ENCODE results near the gene DNAJB1. TPM values are rescaled to one million over a fixed set of nuclear protein-coding genes. Genes with fewer than 3 reads are reported as not detected.

DNAJB1 gene
- total and polyA plus RNA-seq, 2 of the 13 experiments (the other 11 are each of a cell fraction or from before 2014, with no cell fraction given): 87.5 to 97.3 TPM

GRCh38 chr19:14496029-14496833 is 22.0 kb downstream of the DNAJB1 start, which contains the start of gene GIPC1 (continued):
- TF ChIP-seq THAP7 (CRISPR knock-in tag; IDR thresholded peaks at IDR 0.05) (no peak), TFDP1 (CRISPR knock-in tag; IDR thresholded peaks at IDR 0.05; ENCODE audit: borderline replicate concordance) (peak; percentile 81; the same call in 1 of the 2 replicates), ZFP90 (CRISPR knock-in tag; IDR thresholded peaks at IDR 0.05; ENCODE audit: borderline replicate concordance) (peak; percentile 84; the same call in 1 of the 2 replicates), ZBTB25 (CRISPR knock-in tag; IDR thresholded peaks at IDR 0.05) (peak; percentile 95), TBX2 (CRISPR knock-in tag; IDR thresholded peaks at IDR 0.05; ENCODE audit: borderline replicate concordance) (peak; percentile 85), ZNF773 (CRISPR knock-in tag; IDR thresholded peaks at IDR 0.05; ENCODE audit: borderline replicate concordance) (no peak), ZNF598 (CRISPR knock-in tag; IDR thresholded peaks at IDR 0.05; ENCODE audit: borderline replicate concordance) (0 out of 2 replicates have a peak, but pooled peaks have one; percentile 22), ZKSCAN1 (IDR thresholded peaks at IDR 0.05; ENCODE audit: low read length) (no peak), ELF1 (CRISPR knock-in tag; IDR thresholded peaks at IDR 0.05) (peak; percentile 79), NFATC3 (CRISPR knock-in tag; IDR thresholded peaks at IDR 0.05) (0 out of 2 replicates have a peak, but pooled peaks have one; percentile 82), JDP2 (CRISPR knock-in tag; IDR thresholded peaks at IDR 0.05; ENCODE audit: borderline replicate concordance) (no peak), MBD4 (IDR thresholded peaks at IDR 0.05; ENCODE audit: borderline replicate concordance, low read length) (no peak), SOX13 (IDR thresholded peaks at IDR 0.05) (peak; percentile 16; the same call in 1 of the 2 replicates), SOX13 (CRISPR knock-in tag; conservative IDR thresholded peaks at IDR 0.05 in 1 of 2, IDR thresholded peaks at IDR 0.05 in 1 of 2) (peak in 1 of 2 experiments; percentile 42; a peak in 1 of 4 replicates), RBM22 (optimal IDR thresholded peaks at IDR 0.05; ENCODE audit: low read length) (no peak)
- TF ChIP-seq, protein P1, sequence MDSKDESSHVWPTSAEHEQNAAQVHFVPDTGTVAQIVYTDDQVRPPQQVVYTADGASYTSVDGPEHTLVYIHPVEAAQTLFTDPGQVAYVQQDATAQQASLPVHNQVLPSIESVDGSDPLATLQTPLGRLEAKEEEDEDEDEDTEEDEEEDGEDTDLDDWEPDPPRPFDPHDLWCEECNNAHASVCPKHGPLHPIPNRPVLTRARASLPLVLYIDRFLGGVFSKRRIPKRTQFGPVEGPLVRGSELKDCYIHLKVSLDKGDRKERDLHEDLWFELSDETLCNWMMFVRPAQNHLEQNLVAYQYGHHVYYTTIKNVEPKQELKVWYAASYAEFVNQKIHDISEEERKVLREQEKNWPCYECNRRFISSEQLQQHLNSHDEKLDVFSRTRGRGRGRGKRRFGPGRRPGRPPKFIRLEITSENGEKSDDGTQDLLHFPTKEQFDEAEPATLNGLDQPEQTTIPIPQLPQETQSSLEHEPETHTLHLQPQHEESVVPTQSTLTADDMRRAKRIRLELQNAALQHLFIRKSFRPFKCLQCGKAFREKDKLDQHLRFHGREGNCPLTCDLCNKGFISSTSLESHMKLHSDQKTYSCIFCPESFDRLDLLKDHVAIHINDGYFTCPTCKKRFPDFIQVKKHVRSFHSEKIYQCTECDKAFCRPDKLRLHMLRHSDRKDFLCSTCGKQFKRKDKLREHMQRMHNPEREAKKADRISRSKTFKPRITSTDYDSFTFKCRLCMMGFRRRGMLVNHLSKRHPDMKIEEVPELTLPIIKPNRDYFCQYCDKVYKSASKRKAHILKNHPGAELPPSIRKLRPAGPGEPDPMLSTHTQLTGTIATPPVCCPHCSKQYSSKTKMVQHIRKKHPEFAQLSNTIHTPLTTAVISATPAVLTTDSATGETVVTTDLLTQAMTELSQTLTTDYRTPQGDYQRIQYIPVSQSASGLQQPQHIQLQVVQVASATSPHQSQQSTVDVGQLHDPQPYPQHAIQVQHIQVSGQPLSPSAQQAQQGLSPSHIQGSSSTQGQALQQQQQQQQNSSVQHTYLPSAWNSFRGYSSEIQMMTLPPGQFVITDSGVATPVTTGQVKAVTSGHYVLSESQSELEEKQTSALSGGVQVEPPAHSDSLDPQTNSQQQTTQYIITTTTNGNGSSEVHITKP (CRISPR knock-in tag; IDR thresholded peaks at IDR 0.05; ENCODE audit: low read depth): peak; percentile 100
- TF ChIP-seq, protein P2, sequence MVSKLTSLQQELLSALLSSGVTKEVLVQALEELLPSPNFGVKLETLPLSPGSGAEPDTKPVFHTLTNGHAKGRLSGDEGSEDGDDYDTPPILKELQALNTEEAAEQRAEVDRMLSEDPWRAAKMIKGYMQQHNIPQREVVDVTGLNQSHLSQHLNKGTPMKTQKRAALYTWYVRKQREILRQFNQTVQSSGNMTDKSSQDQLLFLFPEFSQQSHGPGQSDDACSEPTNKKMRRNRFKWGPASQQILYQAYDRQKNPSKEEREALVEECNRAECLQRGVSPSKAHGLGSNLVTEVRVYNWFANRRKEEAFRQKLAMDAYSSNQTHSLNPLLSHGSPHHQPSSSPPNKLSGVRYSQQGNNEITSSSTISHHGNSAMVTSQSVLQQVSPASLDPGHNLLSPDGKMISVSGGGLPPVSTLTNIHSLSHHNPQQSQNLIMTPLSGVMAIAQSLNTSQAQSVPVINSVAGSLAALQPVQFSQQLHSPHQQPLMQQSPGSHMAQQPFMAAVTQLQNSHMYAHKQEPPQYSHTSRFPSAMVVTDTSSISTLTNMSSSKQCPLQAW (CRISPR knock-in tag; IDR thresholded peaks at IDR 0.05): peak; percentile 87
- TF ChIP-seq, protein P3, sequence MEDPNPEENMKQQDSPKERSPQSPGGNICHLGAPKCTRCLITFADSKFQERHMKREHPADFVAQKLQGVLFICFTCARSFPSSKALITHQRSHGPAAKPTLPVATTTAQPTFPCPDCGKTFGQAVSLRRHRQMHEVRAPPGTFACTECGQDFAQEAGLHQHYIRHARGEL (CRISPR knock-in tag; IDR thresholded peaks at IDR 0.05): no peak
